ENCODE data around the gene PLXDC2. TPM values are rescaled to one million over a fixed set of nuclear protein-coding genes. Genes with fewer than 3 reads are reported as not detected.

The PLXDC2 gene
- total RNA-seq, 1 donor: 3.2 TPM

GRCh38 chr10:19877466-19878255, 61.4 kb downstream of the PLXDC2 start:
- DNase-seq (ENCODE audit: low read depth): peak; percentile 3
- no peak overlapping the region for H3K4me3 ChIP-seq (ENCODE audit: low read depth, low read length)
- no peak for TF ChIP-seq CTCF (IDR thresholded peaks at IDR 0.05; ENCODE audit: insufficient read depth, low read length)

DNA sequence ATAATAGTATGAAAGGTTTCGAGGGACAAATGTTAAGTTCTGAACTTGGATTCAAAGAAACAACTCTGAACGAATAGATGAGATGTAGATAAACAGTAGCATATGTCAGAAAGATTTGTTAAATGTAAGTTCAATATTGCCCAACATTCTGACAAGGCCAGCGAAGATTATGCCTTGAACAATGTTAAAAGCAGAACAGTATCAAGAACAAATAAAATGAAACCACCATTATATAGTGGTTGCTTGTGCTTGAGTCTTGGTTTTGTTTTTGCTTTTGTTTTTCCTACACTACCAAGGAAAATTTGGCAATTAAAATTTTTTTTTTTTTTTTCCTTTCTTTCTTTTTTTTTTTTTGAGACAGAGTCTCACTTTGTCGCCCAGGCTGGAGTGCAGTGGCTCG, 66.4 kb downstream of the PLXDC2 start:
- no peak for TF ChIP-seq CTCF (IDR thresholded peaks at IDR 0.05; ENCODE audit: insufficient read depth, low read length)
- DNase-seq (ENCODE audit: low read depth): no peak
- H3K4me3 ChIP-seq (ENCODE audit: low read depth, low read length): no peak overlapping the region

DNA sequence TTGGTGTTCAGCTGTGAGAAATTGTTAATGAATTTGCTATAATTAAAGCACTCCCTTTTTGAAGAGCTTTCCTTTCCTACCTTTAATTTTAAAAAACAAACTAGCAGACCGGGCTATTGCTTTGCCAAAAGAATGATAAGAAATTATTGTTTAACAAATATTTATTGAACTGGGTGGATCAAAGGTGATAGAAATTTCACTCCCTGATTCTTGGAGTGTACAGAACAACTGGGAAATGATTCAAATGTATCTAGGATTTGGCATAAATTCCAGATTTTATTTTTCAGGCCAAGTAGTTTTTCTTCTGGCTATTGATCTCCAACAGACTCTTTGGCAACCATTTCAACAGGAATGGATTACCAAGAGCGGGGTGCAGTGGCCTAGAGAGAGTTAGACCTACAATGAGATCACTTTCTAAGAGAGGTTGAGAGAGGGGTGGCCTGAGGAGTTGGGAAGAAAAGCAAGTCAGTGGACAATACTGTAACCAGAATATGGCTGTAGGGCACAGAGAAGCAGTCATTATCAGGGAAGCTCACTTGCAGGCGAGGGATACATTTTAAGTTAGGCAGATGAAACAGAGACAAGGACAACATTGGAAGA, 71.9 kb downstream of the PLXDC2 start:
- no peak for TF ChIP-seq CTCF (IDR thresholded peaks at IDR 0.05; ENCODE audit: insufficient read depth, low read length)
- no peak for DNase-seq (ENCODE audit: low read depth)
- H3K4me3 ChIP-seq (ENCODE audit: low read depth, low read length): no peak overlapping the region

GRCh38 chr10:19889256-19889655, 73.0 kb downstream of the PLXDC2 start:
- no peak for TF ChIP-seq CTCF (IDR thresholded peaks at IDR 0.05; ENCODE audit: insufficient read depth, low read length)
- DNase-seq (ENCODE audit: low read depth): no peak
- H3K4me3 ChIP-seq (ENCODE audit: low read depth, low read length): no peak overlapping the region

DNA sequence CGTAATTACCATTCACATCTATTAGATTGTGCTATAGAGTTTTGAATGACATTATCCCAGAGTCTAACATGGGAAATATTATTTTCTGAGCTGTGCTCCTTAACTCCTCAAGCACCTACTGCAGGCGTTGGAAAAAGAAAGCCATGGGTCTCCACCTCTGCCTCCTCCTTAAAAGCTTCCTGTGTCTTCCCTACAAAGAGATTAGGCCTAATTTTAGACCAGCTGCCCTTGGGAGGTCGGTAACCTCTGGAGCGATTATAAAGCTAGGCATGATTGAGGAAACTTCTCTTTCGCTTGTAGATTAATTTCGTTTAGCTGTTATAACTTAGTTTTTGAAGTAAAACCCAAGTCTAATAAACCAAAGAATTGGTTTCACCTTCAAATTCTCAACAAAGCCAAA, 75.2 kb downstream of the PLXDC2 start:
- no peak for DNase-seq (ENCODE audit: low read depth)
- no peak for TF ChIP-seq CTCF (IDR thresholded peaks at IDR 0.05; ENCODE audit: insufficient read depth, low read length)
- H3K4me3 ChIP-seq (ENCODE audit: low read depth, low read length): no peak overlapping the region

DNA sequence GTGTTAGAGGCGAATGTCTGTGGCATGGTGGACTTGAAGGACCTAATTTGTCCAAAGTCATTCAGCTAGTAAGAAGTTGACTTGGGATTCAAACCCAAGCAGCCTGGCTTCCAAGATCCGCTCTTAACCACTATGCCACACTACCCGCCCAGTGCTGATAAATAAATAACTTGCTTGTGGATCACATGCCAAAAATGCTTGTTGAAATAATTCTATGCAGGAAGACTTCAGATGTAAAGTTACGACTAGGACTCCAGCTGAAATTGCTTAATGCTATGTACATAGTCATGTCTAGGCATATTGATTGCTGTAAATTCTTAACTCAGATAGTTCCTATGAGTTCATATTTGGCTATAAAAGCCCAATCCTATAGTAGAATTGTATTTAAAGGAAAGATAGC, 76.0 kb downstream of the PLXDC2 start:
- no peak for DNase-seq (ENCODE audit: low read depth)
- H3K4me3 ChIP-seq (ENCODE audit: low read depth, low read length): no peak overlapping the region
- no peak for TF ChIP-seq CTCF (IDR thresholded peaks at IDR 0.05; ENCODE audit: insufficient read depth, low read length)

Measured in fibroblast of the aortic adventitia (primary cell).